Measurements from ENCODE around the gene CHD5.
"Not testable (repeated sequence)": the region's sequence is repeated elsewhere in the genome, so short reads cannot be mapped to it uniquely, and the experiment has no call there.

CHD5 gene

DNA sequence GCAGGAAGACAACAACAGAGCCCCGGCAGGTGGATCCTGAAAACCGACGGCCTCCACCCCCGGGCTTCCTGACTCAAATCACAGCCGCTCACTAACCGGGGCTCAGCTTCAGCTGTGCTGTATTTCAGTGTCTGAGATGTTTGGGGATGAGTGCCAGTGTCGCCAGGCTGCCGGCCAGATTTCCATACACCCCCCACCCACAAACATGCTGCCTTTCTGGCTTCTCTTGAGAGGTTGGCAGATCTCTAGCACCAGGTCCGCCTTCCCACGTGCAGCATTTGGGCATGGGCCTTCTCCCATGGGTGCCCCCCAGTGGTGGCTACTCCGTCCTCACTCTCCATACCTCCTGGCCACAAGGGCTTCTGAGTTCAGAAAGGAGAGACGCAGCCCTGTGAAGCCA, 99.7 kb downstream of the CHD5 start:
- no peak for DNase-seq

DNA sequence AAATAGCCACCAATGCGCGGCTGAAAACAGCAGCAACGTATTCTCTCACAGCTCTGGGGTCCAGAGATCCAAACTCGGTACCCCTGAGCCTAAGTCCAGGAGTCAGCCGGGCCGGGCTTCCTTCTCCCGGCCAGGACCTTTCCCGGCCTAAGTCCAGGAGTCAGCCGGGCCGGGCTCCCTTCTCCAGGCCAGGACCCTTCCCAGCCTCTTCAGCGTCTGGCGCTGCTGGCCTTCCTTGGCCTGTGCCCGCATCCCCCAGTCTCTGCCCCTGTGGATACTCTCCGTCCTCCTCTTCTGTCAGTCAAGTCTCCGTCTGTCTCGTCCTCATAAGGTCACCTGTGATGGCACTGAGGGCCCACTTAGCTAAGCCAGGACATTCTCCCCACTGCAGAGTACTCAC, 102.2 kb downstream of the CHD5 start:
- DNase-seq: no peak

DNA sequence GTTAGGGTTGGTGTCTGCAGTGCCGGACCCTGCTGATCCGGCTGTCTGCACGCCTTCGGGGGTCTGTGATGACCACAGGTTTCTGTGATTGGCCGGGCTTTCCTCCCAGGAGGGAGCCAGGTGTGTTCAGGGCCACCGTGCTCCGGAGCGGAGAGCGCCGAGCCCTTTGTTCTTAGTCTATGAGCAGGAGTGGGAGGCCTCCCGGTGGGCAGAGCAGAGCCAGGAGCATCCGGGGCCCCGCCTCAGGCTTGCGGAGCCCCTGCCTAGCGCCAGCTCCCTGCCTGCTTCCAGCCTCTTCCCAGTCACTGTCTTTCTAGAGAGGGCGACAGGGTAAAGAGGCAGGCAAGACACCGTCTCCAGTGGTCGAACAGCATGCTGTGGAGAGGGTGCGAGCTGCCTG, 102.6 kb downstream of the CHD5 start:
- no peak for DNase-seq

DNA sequence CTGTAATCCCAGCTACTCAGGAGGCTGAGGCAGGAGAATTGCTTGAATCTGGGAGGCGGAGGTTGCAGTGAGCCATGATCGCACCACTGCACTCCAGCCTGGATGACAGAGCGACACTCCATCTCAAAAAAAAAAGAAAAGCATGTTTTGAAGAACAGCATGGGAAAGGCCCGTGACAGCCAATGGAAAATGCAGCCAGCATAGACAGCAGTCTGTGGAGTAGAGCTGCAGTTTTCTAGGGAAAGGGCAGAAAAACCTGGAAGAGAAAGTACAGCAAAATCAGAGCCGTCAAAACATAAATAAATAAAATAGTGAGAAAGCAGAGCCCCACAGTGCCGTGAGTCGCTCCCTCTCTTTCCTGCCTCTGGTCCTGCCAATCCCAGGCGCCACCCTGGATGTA, 103.1 kb downstream of the CHD5 start:
- DNase-seq: not testable (repeated sequence)

DNA sequence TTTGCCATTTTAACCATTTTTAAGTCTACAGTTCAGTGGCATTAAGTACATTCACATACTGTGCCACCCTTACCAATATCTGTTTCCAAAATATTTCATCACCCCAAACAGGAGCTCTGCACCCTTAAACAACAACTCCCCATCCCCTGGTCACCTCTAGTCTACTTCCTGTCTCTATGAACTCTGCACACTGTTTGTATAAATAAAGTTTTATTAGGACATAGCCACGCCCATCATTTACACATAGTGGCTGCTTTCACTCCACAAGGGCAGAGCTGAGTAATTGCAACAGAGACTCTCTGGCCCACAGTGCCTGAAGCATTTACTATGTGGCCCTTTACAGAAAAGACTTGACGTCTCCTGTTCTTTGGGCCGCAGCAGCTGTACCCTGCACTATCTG, 104.4 kb downstream of the CHD5 start:
- DNase-seq: no peak

DNA sequence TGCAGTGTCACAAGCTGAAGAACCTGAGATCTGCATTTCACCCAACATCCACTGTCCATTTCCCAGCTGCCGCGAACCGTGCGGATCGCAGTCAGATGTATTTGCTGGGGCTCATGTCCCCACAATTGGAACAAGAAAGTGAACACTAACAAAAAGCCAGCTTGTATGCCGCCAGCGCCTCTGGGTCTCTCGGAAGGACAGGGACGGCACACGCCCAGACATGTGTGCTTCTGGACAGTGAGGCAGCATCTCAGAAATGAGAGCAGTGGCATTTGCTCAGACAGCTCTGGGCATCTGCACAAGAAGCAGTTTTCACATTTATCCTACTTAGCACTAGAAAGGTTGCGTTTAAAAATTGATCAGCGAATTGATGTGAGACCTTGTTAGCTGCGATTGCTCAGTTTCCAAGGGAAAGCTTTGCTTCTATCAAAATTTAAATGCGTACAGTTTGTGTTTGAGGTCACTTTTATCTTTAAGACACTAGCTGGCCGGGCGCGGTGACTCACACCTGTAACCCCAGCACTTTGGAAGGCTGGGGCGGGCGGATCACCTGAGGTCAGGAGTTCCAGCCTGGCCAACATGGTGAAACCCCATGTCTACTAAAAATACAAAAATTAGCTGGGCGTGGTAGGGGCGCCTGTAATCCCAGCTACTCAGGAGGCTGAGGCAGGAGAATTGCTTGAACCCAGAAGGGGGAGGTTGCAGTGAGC, 105.8 kb downstream of the CHD5 start:
- DNase-seq: no peak

DNA sequence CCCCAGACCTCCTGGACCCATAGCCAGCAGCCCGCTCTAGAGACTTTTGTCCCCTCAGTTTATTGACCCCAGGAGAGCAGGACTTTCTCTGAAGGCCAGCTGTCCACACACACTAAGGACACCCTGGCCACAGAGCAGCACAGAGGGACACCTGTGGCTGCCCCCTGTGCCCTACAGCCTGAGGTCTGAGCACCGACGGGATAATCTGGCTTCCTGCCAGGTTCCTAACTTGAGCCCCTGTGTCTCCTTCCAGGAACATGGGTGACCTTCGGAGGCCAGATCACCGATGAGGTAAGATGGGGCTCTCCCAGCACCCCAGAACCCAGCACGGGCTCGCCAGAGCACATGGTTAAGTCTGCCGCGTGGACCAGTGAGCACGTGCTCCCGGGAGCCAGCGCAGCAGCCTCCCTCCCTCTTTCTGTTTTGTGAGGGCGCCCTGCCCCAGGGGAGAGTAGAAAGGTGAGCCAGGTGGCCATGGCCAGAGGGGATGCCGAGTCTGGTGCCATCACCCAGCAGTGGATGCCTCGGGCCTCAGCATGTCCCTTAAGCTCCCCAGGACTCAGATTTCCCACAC, 106.6 kb downstream of the CHD5 start:
- DNase-seq: no peak

DNA sequence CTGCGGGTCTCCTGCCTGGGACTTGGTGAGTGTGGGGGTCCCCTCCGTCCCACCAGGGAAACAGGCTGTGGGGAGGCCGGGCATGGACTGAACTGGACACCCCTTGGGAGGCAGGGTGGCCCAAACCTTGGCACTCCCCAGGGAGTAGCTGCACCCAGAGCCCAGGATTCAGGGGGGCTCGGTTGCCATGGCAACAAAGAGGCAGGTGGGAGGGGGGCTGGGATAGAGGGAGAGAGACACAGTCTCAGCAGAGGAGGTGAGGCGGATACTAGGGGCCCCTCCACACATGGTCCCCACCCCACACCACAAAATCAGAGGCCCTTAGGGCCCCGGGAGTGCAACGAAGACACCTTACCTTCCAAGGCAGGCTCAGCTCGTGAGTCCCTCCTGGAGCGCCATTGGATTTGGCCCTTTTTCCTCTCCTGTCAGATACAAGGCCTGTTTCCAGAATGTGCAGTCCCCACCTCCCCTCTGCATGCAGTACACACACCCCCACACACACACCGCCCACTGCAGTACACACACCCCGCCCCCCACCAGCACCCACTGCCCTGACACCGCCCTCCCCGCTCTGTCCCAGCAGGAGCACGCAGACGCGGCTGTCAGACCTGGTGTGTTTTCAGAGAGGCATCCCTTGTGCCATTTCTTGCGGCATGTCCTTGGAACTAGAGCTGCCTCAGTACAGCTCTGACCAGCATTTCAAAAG, 107.2 kb downstream of the CHD5 start:
- DNase-seq: no peak

DNA sequence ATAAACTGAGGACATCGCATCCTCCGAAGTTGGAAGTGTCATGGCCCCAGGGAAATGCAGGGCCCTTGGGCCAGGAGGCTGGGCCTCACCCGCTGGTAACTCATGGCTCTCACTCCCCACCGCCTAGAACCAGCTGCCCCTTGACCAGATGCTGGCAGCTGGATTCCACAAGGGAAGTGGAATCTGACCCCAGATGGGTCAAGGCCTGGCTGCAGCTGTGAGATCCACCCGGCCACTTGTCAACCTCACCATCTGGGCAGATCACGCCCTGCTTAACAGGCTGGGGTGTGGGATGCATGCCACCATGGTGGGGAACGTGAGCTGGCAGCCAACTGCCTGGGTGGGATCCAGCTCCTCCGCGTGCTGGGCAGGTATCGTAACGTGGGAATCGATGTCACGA, 108.9 kb downstream of the CHD5 start:
- no peak for DNase-seq

DNA sequence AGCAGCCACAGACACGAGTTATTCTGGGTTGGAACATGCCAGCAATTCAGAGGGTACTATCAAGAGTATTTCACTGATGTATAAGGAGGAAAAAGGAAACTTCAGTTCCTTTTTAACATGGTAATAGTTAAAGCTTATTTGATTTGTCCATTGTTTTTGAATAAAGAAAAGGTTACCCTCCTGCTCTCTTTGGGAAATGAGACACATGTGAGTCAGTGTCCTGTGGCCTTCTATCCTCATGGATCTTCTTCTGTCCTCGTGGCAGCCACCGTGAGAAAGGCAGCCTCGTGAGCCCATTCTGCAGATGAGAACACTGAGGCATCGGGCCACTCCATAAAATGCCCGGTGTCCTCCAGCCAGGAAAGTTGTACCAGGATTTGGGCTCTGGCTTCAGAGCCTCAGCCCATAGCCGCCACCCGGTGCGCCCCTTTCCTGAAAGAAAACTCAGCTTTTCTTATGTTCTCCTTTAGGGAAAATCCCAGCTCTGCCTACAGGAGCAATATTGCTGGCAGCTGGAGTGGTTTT, 109.6 kb downstream of the CHD5 start:
- no peak for DNase-seq

DNA sequence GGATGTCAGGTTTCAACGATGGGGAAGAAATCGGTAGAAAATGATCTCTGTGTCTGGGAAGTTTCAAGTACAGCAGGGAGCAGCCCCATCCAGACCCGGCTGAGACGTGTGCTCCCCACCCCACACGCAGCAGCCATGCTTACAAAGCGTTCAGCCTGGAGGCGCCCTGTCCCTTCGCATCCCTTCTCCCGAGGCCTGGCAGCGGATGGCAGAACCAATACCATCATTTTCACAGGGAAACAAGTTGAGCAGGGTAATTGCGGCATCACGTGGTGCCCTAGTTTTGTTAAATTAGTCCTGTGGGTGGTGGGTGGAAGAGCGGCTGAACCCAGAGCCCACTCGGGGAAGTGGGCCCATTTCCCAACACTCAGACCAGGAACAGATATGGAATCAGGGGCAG, 110.5 kb downstream of the CHD5 start:
- DNase-seq: no peak

DNA sequence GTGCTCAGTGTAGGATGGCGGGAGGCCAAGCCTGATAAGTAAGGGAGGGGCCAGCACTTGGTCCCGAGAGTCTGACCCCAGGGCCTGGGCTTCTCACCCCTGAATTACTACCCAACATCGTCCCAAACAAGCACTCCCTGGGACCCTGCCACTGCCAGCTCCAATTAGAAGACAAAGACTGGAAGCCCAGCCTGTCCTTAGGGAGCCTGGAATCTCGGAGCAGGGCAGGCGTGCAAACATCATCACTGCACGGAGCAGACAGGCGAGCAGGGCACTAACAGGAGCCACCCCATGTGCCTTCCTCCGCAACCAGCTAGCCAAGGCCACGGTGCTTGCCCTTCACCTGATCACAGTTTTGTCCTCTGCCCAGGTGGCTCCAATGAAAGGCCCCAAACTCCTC, 111.2 kb downstream of the CHD5 start:
- no peak for DNase-seq

DNA sequence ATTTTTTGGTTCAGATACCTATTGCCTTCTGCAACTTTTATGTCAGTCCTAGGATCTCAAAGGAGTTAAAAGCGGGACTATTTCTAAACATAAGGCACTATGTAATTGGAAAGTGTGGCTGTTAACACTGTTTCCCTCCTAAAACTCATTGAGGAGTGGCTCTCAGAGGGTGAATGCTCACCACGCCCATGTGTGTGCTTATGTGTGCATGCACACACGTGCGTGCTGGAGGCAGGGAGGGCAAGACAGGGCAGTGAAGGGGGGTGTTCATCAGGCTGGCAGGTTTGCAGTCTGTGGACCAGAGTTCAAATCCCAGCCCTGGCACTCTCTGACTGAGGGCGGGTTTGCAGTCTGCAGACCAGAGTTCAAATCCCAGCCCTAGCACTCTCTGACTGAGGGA, 112.0 kb downstream of the CHD5 start:
- no peak for DNase-seq

DNA sequence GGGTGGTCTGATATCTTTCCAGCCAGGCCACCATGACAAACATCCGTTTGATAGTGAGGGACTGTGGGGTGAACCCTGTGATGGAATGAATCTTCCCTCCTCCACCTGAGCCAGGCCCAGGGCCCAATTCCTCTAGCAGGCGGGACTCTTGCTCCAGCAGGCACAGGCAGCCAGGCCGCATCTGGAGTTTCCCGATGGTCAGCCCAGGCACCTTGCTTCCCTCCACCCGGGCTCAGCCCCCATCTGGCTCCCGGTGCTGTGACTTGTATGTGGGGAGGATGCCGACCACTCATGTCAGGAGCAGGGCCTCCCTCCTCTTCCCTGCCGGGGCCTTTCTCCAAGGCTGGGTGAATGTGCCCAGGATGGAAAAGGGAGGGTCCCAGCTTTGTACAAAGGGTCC, 113.4 kb downstream of the CHD5 start:
- no peak for DNase-seq

DNA sequence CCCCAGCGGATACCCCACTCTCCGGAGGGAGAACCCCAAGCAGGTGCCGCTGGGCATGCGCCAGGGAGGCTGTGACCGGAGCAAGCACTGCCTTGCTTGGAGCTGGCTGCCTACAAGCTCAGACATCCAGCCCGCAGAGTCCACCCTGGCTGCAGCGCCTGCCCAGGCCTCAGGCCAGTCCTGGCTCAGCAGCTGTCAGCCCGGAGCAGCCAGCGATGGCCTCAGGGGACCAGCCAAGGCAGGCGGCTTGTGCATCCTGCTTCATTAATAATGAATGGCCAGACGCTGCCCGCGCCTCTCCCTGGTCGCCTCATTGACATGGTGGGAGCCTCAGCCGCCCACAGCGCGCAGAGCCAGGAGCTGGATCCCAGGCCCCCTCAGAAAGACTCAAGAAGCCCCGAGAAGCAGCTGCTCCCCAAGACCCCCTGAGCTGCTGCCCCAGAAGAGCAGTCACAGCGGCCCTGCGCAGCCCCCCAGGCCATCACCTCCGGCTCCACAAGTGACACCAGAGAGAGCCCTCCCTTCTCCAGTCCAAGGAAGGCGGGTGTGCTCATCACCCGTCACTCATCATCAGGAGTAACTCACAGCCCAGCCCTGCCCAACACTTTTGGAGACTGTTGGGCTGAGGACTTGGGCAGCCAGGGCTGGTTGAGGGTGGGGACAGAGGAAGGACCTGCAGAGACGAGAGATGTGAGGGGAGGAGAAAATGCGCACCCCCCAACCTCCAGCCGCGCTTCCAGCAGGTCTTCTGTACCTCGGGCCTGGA, 114.8 kb downstream of the CHD5 start:
- no peak for DNase-seq

DNA sequence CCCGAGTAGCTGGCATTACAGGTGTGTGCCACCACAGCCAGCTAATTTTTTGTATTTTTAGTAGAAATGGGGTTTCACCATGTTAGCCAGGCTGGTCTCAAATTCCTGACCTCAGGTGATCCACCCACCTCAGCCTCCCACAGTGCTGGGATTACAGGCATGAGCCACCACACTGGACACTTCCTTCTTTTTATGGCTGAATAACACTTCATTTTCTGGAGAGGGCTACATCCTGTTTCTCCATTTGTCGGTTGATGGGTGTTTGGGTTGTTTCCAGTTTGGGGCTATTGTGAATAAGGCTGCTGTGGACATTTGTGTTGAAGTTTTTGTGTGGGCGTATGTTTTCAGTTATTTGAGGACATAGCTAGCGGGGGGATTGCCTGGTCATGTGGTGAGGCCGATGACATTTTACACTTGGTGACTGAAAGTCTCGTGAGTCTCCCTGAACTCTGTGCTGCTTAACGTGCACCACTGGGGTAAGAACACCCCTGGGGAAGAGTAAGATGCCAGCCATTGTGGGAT, 116.5 kb downstream of the CHD5 start:
- DNase-seq: not testable (repeated sequence)

DNA sequence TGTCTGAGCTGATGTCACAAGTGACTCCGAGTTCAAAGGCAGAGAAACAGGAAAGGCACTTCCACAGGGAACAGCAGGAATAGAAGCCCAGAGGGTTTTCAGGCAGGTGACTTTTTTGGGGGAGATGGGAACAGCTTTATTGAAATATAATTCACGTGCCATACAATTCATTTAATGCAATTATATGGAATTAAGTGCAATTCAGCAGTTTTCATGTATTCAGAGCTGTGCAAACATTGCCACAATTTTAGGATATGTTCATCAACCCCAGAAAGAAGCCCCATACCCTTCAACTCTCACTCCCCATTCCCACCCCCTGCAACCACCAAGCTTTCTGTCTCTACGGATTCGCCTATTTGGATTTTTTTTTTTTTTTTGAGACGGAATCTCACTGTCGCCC, 117.5 kb downstream of the CHD5 start:
- DNase-seq: no peak

DNA sequence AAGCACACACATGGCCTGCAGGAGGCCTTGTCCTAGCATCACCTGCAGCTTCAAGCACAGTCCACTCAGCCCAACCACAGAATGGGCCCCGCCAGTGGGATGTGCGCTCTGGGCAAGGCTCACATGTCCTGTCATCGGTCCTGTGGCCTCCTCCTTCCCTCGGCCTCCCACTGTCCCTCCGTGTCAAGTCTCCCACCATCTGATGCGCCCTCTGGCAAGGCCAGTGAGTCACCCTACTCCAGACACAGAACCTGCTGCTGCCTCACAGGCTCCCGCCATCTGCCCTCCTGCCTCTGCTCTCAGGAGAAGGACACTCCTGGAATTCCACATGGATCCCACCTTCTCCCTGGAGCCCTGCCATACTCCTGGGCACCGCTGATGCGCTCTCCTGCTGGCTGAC, 120.3 kb downstream of the CHD5 start:
- DNase-seq: no peak

DNA sequence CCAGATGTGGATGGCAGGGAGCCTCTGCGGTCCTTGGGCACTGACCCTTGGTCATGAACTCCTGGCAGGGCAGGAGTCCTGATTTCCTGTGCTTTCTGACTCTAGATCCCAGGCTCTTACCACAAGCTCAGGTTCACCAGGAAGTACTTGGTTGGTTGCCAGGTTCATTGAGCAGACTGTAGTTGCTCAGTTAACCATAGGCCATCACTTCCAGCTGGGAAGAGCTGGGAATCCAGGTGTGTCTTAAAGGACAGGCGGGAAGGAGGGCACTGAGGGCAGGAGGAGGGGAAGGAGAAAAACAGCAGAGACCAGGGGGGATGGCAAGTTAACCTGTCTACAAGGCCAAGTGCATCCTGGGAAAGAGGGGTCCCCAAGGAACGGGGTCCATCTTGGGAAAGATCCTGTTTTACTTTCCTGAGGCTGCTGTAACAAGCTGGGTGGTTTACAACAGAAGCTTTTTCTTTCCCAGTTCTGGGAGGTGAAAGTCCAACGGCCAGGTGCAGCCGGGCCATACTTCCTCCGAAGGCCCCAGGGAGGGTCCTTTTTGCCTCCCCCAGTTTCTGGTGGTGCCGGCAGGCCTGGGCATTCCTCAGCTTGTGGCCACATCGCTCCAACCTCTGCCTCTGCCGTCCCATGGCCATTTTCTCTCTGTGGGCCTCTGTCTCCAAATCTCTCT, 122.8 kb downstream of the CHD5 start:
- no peak for DNase-seq

DNA sequence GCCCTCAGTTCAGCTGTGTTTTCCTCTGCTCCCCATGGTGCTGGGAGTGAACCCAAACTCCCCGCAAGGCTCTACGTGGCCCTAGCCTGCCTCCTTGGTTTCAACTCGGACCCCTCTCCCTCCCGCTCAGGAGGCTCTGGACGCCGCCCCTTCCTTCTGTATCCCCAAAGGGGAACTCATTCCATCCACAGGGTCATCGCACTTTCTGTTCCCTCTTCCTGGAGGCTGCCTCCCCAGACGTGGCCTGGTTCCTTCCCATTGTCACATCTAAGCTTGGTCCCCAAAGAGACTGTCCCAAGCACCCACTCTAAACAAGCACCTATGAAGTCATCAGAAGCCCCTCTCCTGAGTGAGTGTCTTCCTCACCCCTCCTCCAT, 123.6 kb downstream of the CHD5 start:
- DNase-seq: no peak

DNA sequence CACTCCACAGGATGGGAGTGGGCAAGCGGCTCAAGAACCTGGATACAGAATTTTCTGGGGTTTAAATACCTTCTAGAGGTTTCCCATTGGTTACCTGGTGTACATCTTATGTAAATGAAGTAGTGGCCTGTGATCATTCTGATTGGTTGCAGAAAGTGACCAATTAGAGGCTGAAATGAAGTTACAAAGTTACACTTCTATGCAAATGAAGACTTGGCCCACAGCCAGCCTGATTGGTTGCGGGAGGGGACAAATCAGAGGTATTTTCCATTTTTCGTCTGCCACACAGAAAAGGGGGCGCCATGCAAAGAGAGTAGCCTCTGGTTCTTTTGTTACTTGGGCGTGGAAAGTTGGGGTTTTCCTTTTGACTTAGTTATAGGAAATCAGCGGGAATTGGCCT, 125.5 kb downstream of the CHD5 start:
- no peak for DNase-seq

DNA sequence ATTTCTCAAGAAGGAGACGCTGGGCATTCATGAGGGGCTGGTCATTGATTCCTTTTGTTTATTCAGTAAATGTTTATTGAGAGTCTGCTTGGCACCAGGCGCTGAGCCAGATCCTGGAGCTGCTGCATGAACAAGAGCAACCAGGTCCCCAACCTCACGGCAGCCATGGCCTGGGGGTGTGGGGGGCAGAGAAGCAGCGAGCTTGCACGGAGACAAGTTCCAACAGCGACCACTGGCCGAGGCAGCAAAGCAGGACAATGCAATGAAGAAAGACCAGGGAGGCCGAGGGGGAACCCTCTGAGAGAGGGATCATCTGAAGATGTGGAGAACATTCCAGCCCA, 126.9 kb downstream of the CHD5 start:
- no peak for DNase-seq
